GM18870 (cell line): ENCODE data around the gene USP13.

Source experiments
- ATAC-seq: cut with Tn5 transposase; IDR thresholded peaks from one replicate; pipeline ENCODE4 v1.9.1; 2021; ENCODE audit warnings: moderate library complexity; ENCODE audit not compliant: unreplicated experiment

Gene USP13

DNA sequence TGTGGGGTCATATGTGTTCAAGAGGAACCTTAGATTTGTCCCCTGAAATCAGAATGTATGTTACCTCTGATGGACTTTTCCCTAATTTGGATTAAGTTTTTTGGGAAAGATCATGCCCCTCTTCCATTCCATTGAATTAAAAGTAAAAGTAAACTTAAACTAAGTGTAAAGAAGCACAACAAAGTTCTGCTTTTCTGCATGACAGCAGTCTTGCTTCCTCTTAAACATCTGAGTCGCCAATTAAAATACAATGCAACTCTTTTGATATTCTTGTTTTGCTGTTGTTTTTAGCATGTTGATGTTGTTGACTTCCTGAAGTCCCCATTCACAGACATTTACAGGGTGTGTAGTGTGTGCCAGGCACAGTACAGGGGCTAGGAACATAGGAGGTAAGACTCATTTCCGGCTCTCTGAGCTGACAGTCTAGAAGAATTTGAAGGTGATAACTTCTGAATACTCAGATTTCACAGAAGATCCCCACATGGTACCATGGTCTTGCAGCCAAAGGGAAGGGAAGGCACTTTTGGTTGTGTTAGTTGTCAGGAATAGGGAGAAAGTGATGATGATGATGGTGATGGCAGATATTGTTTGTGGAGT lies 45.0 kb downstream of the USP13 start:
- ATAC-seq: no peak

DNA sequence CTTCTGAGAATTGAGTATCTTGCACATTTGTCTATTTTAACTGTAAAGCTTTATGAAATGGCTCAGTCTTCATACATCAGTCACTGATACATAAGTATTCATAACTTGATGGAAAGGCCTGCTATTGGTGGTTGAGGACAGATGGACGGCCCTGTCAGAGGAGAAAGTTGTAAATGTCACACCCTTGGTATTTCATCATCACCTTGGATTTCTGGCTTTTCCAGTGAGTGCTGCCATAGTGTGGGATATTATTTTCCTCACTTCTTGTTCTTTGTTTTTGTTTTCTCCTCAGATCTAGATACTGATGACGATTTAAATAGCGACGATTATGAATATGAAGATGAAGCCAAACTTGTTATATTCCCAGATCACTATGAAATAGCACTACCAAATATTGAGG lies 47.9 kb downstream of the USP13 start:
- ATAC-seq: no peak

DNA sequence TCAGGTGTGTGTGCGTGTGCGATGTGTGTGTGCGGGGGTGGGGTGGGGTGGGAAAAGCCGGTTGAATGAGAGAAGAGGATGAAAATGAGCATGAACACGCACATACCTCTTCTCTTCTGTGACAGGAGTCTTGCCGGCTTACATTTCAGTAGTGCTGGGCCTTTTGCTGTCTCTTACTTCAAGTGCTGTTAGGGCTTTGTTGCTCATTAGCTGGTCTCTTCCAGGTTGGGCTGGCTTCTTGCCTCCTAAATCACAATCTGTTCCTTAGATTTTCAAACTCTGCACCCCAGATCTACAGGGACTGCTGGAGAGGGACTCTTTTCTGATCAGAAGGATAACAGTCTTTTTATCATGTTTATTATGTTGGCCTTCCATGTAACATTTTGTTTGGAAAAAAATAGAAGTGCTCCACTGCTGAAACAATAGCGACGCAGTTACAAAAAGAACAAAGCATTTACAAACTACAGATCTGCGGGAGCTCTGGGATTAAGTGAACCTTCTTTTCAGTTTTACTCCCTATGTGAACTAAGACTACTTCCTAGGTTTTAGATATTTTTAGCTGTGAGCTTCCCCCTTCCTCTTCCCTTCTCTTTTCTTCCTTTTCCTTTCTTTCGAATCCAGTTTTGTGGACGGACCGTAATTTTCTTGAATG lies 48.5 kb downstream of the USP13 start:
- ATAC-seq: no peak

DNA sequence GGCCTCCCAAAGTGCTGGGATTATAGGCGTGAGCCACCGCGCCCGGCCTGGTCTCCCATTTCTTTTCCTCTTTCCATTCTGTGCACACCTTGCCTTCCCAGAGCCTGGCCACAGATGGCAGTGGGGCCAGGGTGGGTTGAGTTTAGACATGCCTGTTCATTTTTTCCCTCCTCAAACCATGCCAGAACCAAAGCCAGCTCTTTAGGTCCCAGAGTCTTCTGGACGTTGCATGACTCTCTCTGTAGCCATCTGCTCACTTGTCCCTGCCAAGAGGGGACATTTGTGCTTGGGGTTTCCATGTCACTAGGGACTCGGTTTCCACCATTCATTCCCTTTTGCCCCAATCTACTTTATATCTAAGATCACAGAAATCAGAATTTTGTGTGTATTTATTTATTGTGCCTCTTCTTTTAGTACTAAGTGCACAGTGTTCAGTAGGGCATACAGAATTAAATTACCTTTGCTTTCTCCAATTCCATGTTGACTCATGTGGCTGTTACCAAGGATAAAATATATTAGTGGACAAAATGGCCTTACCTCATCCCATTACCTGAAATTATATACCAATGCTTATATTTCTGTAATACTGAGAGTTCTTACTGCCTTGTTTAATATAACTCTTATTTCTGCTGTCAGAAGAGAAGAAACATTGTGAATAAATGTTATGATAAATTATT lies 49.6 kb downstream of the USP13 start:
- no peak for ATAC-seq

DNA sequence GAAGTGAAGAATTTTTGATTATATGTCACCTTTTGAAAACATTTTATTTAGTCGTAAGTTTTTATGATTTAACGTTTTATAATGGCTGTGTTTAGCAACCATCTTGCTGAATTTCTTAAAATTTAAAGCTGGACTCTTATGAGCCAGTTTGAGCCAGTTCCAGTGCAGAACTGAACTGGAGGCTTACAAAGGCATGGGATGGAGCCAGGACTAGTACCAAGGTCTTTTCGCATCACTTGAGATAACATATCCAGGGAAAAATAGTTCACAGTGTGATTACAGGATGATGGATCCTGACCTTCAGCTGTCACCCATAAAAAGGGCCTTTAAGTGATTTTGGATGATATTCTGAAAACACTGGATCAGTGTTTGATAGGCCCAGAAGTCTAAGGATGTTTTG lies 51.0 kb downstream of the USP13 start:
- ATAC-seq: no peak

DNA sequence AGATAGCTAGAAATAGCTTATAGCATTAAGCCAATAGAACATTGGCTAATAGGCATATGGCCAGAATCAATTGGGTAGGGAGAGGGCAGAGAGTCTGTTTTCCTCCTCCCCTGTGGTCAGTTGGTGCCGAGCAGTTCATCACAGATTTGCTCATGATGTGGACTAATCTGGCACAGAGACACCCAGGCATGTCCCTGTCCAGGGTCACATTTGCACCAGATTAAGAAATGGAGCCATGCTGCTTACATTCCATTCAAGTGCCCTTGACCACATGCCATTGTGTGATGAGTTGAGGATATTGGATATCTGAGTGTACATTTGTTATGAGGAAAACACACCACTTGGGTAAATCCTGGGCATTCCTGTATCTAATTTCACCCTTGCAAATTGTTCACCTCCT lies 53.4 kb downstream of the USP13 start:
- no peak for ATAC-seq

DNA sequence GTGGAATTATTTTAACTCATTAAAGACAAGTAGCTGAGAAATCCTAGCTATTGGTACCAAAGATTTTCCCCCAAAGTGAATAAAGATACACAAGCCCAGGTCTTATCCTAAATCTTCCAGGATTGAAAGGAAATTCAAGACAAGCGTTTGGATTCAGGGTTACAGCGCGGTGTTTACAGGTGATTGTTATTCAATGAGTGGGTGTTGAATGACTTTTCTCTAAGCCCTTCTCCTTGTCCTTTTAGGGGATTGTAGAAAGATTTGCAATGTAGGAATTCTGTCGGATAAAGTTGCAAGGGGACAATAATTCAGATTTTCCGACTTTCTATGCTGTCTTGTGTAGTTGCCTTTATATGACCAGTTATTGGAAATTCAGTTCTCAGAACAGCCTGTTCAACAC lies 57.2 kb downstream of the USP13 start:
- ATAC-seq: no peak

DNA sequence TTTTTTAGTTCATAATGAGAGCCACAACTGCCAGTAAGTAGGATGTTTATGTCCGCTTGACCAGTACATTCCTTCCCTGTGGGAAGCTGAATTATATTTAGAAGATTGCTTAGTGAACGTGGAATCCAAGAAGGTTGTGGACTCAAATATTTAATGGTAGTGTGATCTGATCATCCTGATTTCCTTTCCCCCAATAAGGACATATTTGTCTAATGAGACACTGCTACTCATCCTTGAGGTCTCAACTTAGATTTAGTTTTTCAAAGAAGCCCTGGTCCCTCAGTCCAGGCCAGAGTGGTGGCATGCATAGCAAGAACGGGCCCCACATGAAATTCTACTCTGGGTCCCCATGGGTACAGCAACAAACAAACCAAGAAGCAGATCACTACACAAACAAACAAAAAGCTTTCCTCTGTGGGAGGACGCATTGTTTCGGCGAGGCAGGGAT lies 60.8 kb downstream of the USP13 start:
- no peak for ATAC-seq

DNA sequence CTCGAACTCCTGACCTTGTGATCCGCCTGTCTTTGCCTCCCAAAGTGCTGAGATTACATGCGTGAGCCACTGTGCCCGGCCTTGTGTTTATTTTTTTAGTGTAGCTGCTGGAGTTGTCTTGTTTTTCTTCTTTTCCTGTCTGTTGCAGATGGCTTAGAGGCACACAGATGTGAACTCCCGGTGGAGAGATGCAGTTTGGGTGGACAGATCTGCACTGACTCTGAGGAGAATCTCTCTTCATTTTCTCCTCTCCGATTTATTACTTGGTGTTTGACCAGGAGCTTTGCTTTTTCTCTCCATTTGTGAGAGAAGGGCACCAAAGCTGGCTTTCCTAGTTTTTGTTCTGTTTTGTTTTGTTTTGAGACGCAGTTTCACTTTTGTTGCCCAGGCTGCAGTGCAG lies 62.7 kb downstream of the USP13 start:
- ATAC-seq: no peak

DNA sequence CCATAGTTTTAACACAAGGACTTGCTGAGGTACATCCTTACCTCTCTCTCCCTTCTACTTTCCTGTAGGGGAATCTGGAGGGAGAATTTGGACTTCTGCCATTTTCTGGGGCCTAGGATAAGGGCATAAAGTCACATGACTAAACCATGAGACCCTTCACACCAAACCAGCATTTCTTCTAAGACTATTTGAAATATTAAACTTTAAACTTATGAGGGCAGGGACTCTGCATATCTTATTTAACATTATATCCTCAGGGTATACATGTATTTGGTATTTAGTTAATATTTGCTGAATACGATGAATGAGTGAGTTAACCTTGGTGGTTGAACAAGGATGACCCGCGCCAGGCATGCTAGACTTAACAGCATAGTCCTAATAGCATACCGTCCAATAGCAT lies 63.4 kb downstream of the USP13 start:
- no peak for ATAC-seq

DNA sequence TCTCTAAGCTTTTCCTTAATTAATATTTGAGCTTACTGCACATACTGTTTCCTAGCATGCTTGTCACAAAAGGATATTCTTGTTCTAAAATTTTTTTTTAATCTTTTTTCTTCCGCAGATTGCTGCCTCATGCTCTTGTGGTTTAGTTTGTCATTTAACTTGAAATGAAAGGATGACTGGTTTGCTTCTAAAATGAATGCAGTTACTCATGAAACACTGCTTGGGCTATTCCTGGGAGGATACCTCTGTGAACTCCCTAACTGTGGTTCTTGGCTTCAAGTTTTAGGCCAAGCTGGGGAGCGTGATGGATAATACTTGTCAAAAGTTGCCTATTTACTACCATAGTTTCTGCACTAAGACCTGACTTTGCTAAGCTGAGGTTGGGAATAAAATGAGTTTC lies 64.0 kb downstream of the USP13 start:
- no peak for ATAC-seq

DNA sequence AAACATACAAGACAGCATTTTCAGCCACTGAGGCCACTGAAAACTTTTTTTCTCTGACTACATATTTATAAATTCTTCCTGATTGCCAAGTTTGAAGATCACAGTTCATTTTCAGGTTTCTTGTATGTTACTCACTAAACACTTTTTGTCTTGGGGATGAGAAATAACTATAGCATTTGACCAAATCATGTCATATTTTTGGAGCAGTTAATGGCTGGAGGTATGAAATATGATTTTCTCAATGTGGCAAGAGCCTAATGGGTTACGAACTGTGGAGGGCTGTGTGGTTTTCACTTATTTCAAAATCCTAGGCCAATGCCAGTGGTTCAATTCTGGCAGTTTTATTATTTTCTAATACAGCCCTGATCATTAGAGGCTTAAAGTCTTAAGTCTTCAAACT lies 64.4 kb downstream of the USP13 start:
- no peak for ATAC-seq

DNA sequence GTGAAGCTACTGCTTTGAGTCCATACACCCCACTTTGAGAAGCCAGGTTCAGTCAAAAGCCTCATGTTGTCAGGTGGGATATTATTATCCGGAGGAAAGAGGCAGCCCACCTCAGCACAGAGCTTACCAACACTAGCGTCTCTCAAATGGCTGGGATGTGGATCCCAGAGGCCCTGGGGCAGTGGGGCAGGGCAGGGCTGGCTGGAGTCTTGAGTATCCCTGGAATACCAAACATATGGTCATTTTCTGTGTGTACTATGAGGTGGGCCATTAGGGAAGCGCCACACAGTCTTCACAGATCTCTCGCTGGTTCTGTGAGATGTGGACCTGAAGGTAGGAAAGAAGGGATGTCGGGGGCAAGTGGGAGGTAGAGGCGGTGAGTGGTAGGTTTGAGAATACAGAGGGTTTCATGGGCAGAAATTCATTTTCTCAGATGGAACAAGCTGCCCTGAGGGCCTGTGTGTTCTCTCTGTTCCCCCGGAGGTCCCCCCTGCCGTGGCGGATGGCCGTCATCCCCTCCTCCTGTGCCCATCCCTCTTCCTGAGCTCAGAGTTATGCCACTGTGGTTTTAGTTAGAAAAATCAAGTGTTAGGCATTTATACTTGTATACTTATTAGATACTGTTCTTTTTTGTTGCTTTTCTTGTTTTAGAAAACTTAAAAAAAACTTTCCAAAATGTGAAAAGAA lies 66.4 kb downstream of the USP13 start:
- ATAC-seq: no peak

DNA sequence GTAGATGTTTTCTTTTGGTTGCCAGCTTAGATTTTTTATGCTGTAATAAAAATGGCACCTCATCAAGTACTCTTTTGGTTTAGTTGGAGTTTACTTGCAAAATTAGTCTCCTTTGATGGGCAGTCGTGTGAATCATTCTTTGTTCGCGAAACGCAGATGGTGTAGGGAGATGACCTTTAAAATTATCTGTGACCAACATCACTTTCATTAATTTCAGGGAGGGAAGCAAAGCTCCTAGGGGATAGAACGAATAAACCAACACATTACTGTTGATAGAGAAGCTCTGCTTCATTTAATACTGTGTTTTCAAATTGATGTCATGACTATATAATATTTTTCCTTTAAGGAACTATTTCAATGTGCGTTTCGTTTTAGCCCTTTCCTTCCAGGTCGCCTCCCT lies 67.4 kb downstream of the USP13 start:
- ATAC-seq: no peak

DNA sequence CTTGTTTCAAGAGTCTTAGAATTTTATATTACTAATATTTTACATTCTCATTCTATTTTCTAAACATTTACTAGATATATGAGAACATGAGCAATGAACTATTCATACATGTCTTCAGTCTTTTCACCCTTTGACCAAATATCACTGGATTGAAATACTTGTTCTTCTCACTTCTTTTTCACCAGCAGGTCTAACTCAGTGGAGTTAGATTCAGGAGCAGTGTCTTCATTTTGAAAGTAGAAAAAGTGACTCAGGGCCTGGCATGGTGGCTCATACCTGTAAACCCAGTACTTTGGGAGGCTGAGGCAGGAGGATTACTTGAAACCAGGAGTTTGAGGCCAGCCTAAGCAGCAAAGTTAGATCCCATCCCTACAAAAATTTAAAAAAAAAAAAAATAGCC lies 70.8 kb downstream of the USP13 start:
- ATAC-seq: no peak

DNA sequence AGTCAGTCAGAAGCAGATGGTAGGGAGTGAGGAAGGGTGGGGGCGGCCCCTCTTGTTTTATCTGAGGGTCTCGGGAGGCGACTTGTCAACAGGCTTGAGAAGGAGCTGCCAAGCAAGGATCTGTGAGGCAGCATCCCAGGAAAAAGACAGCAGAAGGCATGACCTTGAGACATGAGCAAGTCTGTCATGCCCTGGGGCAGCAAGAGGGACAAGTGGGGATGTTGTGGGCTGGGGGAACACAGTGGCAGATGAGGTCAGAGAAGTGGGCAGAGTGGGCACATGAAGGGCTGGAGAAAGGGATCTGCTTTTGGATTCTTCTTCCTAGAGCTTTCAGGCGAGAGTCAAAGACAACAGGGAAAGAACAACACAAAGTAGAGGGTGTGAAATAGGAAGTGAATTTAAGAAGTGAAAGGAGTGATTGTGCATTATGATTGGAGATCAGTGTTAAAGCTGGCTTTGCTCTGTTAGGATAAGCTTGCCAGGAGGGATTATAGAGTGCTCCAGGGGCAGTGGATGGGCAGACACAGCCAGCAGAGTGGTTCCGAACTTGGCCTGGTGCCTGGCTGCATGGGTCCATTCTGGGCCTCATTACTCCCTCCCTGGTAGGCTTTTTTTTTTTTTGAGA lies 73.3 kb downstream of the USP13 start:
- ATAC-seq: no peak

DNA sequence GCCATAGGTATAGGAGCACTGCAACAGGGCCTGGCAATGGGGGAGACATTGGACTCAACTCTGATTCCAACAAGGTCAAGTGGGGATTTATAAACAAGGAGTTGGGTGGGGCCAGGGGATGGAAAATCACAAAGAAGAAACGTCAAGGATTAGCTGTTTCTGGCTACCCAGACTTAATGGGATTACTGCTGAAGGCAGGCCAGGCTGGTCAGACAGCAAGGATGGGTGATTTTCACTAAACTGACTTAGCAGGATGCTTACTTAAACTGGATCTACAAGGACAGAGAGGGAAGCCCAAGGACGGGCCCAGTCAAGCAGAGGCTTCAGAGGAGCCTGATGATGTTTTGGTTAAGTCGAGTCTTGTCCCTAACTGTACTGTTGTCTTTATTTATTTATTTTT lies 76.2 kb downstream of the USP13 start:
- no peak for ATAC-seq

DNA sequence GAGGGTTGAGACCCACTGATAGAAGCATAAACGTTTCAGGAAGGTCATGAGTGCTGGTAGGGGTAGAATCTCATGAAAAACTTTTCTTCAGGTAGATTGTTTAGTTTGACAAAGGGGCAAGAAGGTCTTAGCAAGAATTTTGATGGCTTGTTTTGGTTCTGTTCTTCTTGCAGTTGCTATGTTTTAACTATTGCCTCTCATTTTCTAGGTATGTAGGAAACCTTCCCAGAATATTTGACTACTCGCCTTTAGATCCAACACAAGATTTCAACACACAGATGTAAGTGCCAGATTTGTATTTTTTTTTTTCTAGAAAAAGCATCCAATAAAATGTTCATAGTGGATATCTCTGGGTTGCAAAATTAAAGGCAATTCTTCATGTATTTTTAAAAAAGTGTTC lies 77.1 kb downstream of the USP13 start:
- no peak for ATAC-seq

DNA sequence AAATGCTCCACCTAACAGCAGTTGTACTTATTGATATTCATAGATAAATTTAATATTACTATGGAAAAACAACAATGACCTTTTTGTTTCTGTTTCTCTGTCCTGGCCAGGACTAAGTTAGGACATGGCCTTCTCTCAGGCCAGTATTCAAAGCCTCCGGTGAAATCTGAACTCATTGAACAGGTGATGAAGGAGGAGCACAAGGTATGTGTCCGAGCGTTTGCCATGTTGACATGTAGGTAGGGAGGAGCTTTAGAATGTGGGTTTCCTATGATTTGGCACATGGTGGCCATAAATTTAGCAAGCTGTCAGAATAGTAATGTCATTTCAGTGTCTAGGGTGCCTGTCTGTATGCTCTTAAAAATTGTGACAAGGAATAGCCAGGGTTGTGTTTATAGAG lies 77.7 kb downstream of the USP13 start:
- no peak for ATAC-seq

DNA sequence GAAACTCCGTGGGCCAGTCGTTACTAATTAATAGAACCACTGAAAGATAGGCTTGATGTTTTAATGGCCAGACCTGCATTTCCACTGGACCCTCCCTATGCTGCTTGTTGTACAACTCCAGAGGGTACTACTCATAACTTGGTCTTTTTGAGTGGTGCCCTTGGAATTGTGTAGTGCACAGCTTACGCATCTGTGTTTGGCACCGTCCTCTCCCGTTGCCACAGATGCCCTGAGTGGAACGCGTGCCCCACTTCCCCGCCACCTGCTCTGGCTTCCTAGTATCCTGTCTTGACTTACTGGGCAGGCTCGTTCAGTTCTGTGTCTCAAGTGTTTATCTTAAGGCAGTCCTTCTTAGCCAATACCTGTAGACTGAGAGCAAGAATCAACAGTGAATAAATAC lies 78.7 kb downstream of the USP13 start:
- no peak for ATAC-seq

DNA sequence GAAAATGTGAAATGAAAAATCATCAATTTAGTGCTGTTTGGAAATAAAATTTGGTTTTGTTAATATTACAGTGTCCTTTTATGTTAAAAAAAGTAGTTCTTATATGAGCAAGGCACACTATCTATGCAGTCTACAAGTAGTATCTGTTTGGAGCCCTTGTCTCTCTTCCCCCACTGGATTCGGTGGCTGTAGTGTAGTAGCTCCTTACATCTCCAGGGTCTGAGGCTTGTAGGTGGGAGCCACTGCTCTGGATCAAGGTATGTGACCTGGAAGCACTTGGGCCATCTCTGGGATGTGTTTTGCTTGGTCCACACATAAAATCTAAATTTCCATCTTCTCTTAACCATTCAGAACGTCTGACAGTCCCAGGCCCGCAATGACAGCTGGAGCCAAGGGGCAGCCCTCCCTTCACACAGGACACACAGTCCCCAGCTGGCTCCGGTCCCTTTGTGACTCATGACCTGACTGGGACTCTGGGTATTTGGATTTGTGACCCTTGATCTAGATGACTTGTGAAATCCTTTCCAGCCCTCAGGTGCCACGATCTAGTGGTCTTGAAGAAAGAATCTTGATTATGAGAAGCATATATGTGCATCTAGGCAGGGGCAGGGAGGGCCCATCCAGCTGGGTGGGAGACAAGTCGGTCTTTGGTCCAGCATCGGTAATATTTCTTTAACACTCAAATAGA lies 80.0 kb downstream of the USP13 start:
- no peak for ATAC-seq
